Stimulated activated naive CD8-positive, alpha-beta T cell treated with anti-CD3 and anti-CD28 coated beads, Interleukin-15, Interleukin-2, amounts not matched to agents 100 ng/mL and 50 ng/mL, for 24 hours (primary cell): ENCODE measurements around the gene ZNF302.

Experiments used
- H3K27ac Mint-ChIP-seq: one replicate; pipeline ENCODE4 v1.8.0; 2021; ENCODE audit warnings: mild to moderate bottlenecking, mixed read lengths
- H3K27me3 Mint-ChIP-seq: one replicate; pipeline ENCODE4 v1.8.0; 2021; ENCODE audit warnings: mixed read lengths
- H3K36me3 Mint-ChIP-seq: one replicate; pipeline ENCODE4 v1.8.0; 2021; ENCODE audit warnings: low read depth, mixed read lengths
- H3K4me1 Mint-ChIP-seq: one replicate; pipeline ENCODE4 v1.8.0; 2021; ENCODE audit warnings: low read depth, mixed read lengths
- H3K4me3 Mint-ChIP-seq: one replicate; pipeline ENCODE4 v1.8.0; 2021; ENCODE audit warnings: mild to moderate bottlenecking, mixed read lengths
- H3K9me3 Mint-ChIP-seq: one replicate; pipeline ENCODE4 v1.8.0; 2021; ENCODE audit warnings: mixed read lengths

Gene ZNF302

GRCh38 chr19:34733266-34733745 is 55.8 kb downstream of the ZNF302 start:
- peaks cover 35% of the 10 kb centered on the region for H3K36me3 Mint-ChIP-seq
- no peaks in the 10 kb centered on the region for H3K27me3 Mint-ChIP-seq
- peaks cover 22% of the 10 kb centered on the region for H3K4me1 Mint-ChIP-seq
- peak overlapping the region; percentile 90 for H3K4me3 Mint-ChIP-seq
- H3K9me3 Mint-ChIP-seq: peaks cover 12% of the 10 kb centered on the region
- peak overlapping the region; percentile 91 for H3K27ac Mint-ChIP-seq

- H3K9me3 Mint-ChIP-seq: peaks cover 15% of the 10 kb centered on the region
- no peaks in the 10 kb centered on the region for H3K27me3 Mint-ChIP-seq
- peak within 1 kb of the TSS; percentile 90 for H3K4me3 Mint-ChIP-seq
- H3K36me3 Mint-ChIP-seq: peaks cover 41% of the 10 kb centered on the region
- peak within 1 kb of the TSS; percentile 91 for H3K27ac Mint-ChIP-seq
- H3K4me1 Mint-ChIP-seq: peaks cover 22% of the 10 kb centered on the region
Measured at GRCh38 chr19:34733746-34734536, 56.5 kb downstream of the ZNF302 start, which contains the start of gene ZNF181. ZNF181 (plus strand) TSS chr19:34734243; CDS start chr19:34735038, 795 bp downstream.

- Mint-ChIP-seq H3K4me1 (peaks cover 22% of the 10 kb centered on the region), H3K36me3 (peaks cover 48% of the 10 kb centered on the region), H3K27ac (peak overlapping the region; percentile 91), H3K9me3 (peaks cover 22% of the 10 kb centered on the region), H3K4me3 (peak overlapping the region; percentile 90), H3K27me3 (no peaks in the 10 kb centered on the region)
Measured at GRCh38 chr19:34734537-34735103, 57.1 kb downstream of the ZNF302 start.
